ENCODE data around the gene OTUD3.

GRCh38 chr1:19879227-19879626 is 3.0 kb upstream of the OTUD3 start:
- TF ChIP-seq CTCF (IDR thresholded peaks at IDR 0.05; ENCODE audit: insufficient read depth, low read length) (no peak), POLR2AphosphoS5 (IDR thresholded peaks at IDR 0.05; ENCODE audit: low read depth) (no peak), REST (IDR thresholded peaks at IDR 0.05; ENCODE audit: insufficient replicate concordance, low read depth) (no peak)

Data from HL-60 (cell line).